HG03354 (cell line): ENCODE measurements around the gene LRRC45.

Source experiments
- ATAC-seq: cut with Tn5 transposase; IDR thresholded peaks from one replicate; pipeline ENCODE4 v1.9.1; 2021; ENCODE audit warnings: mild to moderate bottlenecking; ENCODE audit not compliant: unreplicated experiment, poor library complexity, severe bottlenecking

Gene LRRC45

DNA sequence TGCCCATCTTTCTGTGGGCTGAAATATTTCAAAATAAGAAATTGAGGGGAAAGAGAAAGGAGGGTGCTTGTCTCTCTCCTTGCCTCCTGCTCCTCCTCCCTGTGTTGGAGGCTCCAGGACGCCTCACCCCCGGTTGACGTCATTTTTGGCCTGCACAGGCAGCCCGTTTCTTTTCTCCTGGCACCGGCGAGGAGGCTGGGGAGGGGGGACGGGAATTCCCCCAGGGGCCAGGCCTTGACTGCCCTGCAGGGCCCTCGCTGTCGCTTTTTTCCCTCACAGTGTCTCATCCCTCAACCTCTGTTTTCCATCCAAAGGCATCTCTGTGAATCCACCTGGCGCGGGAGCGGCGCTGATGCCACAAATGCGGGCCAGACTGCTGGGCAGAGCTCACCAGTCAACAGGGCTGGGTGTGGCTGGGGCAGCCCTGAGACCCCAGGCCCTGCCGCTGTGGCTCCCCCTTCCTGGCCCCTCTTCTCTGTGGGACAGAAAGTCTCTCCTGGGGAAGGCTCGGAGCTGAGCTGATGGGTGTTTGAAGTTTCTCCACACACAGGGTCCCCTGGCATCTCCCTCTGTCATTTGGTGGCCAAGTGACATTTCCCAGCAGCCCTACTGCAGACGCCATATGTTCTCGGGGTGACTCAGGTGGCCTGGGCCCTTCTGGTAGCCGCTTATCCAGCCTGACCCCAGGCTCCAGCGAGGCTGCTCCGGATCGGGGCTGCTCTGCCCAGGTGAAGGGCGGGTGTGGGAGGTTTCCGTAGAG, 16.5 kb upstream of the LRRC45 start:
- ATAC-seq = no peak

DNA sequence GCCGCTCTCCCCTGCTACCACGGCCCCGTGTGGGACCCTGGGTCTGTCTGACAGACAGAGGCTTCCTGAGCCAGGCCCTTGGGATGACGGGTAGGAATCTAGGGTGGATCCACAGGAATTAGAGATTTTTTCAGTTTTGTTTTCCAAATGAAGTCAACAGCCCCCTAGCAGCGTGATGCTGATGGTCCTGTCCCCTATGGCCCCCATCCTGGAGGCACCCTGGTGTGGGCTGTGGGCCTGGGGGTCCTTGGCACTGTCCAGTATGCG, 15.9 kb upstream of the LRRC45 start:
- no peak for ATAC-seq

- no peak for ATAC-seq
Measured at GRCh38 chr17:82007495-82008257, 15.4 kb upstream of the LRRC45 start.

DNA sequence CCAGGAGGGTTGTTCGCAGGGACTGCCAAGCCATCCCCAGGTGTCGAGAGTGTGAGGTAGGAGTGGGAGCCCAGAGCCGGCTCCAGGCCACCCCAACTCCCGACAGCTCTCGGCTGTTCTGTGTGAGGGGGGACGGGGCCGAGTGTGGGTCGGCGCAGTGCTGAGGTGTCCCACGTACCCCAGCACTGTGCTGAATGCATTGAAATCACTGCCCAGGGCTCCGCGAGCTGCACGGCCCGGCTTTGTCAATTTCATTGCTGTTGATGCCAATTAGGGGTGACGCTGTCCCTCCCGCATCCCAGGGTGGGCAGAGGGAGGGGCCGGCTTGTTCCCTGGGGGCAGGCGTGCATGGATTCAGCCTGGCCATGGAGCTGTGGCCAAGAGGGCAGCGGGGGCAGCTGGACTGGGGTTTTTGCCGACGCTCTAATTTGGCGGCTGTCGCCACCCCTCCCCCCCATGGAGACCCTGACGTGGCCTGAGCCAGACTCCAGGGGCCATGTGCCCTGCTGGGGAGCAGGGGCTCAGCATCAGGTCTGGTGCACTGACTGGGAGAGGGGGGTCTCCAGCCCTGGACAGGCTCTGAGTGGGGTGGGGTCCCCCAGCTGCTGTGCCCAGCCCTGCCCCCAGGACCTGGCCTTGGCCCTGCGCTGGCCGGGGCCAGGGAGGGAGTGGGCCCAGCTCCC, 14.7 kb upstream of the LRRC45 start:
- no peak for ATAC-seq

DNA sequence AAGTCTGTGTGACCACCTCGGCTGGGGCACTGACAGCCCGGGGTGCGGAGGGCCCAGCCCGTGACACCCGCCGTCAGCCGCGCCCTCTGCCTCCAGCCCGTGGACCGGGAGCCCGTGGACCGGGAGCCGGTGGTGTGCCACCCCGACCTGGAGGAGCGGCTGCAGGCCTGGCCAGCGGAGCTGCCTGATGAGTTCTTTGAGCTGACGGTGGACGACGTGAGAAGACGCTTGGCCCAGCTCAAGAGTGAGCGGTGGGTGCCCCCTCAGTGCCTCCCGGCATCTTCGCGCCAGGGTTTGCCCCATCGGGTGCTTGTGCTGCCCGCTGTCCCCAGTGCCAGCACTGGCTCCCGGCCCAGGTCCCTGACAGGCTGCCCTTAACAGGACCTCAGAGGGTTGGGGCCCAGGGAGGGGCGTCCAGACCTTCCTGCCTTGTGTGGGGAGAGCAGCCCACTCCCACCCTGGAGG, 14.1 kb upstream of the LRRC45 start:
- no peak for ATAC-seq

GRCh38 chr17:82009413-82009812, 13.7 kb upstream of the LRRC45 start:
- no peak for ATAC-seq

DNA sequence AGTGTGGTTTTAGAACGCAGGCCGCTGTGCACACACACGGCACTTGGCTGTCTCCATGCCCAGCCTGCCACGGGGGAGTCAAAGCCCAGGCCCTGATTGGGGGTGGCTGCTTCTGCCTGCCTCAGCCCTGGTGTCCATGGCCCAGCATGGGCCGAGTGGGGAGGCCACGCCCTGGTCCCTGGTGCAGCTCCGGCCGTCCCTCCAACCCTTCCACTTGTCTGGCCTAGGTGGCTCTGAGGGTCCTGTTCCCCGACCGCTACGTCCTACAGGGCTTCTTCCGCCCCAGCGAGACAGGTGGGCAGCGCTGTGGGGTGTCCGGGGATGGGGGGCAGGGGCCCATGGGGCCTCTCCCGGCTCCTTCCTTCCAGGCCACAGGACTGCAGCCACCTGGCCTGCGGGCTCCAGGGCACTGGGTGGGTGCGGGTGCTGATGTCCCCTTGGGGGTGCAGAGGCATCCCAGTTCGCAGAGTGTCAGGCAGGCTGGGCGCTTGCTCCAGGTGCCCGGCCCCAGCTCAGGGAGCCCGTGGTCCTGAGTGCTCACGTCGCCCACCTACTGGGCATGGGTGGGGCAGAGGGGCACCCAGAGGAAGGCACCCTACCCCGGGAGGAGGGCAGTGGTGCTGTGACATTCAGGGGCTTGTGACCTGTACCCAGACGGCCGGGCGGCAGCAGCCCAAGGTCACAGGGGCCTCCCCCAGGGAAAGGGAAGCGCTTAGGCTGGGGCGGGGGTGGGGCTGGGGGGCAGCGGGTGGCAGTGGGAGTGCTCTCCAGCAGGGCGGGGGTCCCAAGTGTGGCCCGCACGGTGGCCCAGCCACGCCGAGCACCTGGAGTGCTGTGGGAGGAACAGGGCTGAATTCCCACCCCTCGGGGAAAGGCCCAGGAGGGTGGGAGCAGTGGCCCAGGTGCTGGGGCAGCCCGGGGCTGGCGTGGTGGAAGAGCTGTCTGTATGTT, 12.3 kb upstream of the LRRC45 start:
- no peak for ATAC-seq

GRCh38 chr17:82011617-82012187, 11.4 kb upstream of the LRRC45 start:
- ATAC-seq = no peak

GRCh38 chr17:82012261-82012639, 10.9 kb upstream of the LRRC45 start:
- no peak for ATAC-seq

DNA sequence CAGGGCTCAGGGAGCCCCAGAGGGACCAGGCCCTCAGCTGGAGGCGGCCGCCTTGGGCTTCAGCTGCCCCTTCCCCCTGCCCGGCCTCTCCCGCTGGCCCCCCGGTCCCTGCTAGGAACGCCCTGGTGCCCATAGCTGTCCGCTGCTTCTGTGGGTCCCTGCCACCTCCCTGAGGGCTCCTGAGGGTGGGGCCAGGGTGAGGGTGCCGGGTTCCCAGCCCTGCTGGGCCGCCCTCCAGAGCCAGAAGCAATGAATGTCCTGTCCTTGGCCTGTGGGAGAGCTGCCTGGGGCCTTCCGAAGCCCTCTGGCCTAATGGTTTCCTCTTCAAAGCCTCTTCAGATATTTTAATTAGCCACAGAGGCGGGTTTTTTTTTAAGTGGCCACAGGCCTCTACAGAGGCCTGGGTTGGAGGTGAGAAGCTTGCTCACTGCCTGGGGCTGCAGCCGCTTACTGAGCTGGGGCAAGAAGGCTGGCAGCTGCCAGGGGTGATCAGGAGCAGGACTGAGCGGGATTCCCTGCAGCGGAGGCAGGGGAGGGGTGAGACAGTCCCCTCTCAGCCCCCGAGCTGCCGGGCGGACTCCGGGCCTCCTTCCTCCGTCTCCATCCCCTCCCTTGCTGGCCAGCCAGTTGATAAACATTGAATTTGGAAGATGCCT, 10.3 kb upstream of the LRRC45 start:
- no peak for ATAC-seq

DNA sequence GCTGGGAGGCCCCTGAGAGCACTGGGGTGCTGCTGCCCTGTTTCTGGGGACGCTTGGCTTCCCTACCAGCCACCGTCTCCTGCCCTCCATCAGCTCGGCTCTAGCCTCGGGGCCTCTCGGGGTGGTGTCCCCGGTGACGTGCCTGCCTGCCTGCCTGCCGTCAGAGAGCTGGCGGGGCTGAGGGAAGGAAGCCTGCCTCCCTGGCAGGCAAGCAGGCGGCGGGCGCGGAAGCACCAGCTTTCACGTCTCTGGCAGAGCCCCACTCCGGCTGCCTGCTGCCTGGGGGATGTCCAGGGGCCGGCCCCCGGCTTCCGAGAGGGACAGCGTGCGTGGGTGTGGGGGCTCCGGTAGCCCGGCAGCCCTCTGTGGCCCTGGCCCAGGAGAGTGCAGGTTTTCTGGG, 9.8 kb upstream of the LRRC45 start:
- no peak for ATAC-seq

DNA sequence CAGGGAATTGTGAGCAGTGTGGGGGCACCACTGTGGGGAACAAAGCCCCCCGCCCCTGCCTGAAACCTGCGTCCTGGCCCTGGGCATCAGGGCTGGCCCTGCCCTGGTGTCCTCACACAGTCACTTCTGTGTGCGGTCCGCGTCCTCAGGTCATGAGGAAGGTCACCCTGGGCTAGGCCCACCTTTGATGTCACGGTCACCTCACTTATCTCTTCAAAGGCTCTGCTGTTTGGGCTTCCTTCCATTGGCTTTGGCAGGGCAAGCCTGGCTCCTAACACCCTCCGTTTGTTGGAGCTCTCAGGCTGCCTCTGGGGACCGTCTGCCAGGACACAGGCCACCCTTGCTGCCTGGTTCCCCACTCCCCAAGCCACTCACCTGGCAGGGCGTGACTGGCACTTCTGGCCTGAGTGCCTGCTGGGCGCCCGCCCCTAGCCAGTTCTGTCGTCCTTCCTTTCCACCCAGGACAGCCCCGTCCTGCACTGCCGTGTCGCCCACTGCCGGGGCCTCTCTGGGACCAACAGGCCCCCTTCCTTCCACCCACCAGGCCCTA, 9.3 kb upstream of the LRRC45 start:
- ATAC-seq = no peak

- ATAC-seq = no peak
Measured at GRCh38 chr17:82014432-82014831, 8.7 kb upstream of the LRRC45 start.

DNA sequence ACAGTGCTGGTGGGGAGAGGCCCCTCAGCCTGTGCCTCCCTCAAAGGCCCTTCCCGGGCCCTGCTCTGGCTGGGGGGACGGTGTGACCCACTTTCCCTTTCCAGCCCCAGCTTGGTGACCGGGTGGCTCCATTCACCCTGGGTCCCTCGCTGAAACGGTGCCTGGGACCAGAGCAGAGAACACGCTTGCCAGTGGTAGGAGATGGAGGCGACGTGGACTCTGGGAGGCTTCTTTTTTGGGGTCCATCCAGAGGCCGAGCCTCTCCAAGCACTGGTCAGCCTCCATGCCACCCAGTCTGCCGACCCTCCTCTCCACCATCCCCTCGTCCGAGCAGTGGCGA, 8.2 kb upstream of the LRRC45 start:
- ATAC-seq = no peak

DNA sequence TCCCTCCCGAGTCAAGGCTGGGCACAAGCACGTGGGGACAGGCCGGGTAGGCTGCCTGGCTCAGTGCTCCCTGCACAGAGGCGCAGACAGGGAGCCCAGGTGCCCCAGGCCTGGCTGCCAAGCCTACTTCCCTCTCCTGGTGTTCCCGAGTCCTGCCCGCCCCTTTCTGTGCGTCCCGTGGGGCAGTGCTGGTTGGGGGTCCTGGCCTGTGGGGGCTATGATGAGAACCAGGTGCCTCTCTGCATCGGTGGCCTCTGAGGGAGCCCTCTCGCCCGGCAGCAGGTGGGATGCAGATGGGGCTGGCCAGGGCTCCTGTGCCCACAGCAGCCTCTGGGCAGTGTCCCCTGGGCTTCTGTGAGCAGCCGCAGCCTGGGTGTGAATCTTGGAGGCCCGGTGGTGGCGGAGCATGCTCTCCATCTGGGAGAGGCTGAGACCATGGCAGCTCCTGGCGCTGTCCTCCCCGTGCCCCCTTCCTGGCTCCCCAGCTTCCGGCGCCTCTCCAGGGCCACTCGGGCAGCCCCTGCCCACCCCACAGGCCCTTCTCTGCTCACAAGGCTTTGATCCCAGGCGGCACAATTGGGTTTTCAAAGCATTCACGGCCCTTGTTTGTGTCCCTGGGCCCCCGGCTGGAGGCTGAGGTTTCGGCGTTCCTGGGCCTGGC, 7.7 kb upstream of the LRRC45 start:
- no peak for ATAC-seq

DNA sequence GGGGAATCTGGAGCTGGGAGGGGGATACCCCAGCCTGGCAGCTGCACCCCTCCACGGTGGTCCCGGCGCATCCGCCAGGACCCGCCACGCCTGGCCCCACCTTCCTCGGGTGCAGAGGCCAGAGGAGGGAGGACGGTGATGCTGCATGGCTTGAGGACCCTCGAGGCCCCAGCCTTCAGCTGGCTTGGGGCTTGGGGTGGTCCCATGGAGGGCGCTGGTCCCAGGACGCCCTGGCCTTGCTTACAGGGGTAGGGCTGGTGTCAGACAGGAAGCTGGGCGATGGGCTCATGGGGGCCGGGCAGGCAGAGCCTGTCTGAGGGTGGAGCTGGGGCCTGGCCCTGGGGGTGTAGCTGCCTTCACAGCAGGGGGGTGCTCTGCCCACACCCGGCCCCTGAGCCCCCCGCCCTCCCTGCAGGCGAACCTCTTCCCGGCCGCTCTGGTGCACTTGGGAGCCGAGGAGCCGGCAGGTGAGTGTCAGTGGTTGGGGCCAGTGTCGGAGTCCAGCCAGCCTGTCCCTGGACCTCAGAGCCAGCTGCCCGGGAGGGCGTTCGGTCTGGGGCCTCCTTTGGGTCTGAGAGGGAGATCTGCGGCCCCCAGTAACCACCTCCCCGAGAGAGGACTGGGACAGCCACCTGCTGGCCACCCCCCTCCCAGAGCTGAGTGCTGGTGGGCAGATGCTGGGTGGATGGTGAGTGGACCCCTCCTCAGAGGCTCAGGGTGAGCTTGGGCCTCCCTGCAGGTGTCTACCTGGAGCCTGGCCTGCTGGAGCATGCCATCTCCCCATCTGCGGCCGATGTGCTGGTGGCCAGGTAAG, 6.8 kb upstream of the LRRC45 start:
- ATAC-seq = no peak

GRCh38 chr17:82016875-82017459, 6.1 kb upstream of the LRRC45 start:
- ATAC-seq = no peak
